ENCODE results near the gene TCERG1. TPM values are rescaled to one million over a fixed set of nuclear protein-coding genes. Genes with fewer than 3 reads are reported as not detected.

Gene TCERG1
- total RNA-seq, 1 donor from 2014 or later: 227 TPM

DNA sequence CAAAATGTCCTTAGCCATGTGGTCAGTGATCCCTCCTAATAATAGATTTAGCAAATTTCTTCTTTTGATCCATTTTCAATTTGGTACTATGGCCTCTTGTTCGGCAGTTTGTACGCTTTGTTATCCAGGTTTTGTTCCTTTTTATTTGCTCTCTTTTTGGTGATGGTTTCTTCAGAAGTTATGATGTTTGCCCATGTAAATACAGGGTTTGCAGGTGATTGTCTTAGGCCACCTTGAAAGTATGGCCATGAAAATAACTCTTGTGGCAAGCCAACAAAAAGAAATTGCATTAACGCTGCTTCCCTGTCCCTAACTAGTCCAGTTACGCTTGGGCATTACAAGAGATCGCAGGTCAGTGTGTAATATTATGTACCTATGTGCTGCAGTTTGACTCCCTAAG is 60.3 kb downstream of the TCERG1 start:
- Mint-ChIP-seq H3K27me3 (ENCODE audit: insufficient read depth, low read depth) (no peaks in the 10 kb centered on the region), H3K9me3 (no peaks in the 10 kb centered on the region), H3K27ac (no peak overlapping the region), H3K4me3 (no peak overlapping the region), H3K4me1 (no peaks in the 10 kb centered on the region), H3K36me3 (peaks cover 50% of the 10 kb centered on the region)
- Histone ChIP-seq H4K20me1 (ENCODE audit: low read depth) (no peaks in the 10 kb centered on the region), H3K9ac (no peak overlapping the region), H3K36me3 (peaks cover 48% of the 10 kb centered on the region), H2AFZ (replicated peaks) (no peak overlapping the region), H3K9me3 (ENCODE audit: low read depth) (no peaks in the 10 kb centered on the region), H3K4me2 (no peak overlapping the region), H3K27me3 (no peaks in the 10 kb centered on the region), H3F3A (ENCODE audit: low read depth) (no peaks in the 10 kb centered on the region), H3K4me3 (no peak overlapping the region), H3K27ac (no peak overlapping the region), H3K79me2 (ENCODE audit: low read depth) (no peaks in the 10 kb centered on the region), H3K4me1 (no peaks in the 10 kb centered on the region)
- DNase-seq (ENCODE audit: low spot score): no peak
- TF ChIP-seq EZH2 (IDR thresholded peaks at IDR 0.05): no peak
- TF ChIP-seq CTCF (IDR thresholded peaks at IDR 0.05): no peak
- no peak for TF ChIP-seq EZH2phosphoT487 (IDR thresholded peaks at IDR 0.05)

- Mint-ChIP-seq H3K27me3 (ENCODE audit: insufficient read depth, low read depth) (no peaks in the 10 kb centered on the region), H3K36me3 (peaks cover 31% of the 10 kb centered on the region), H3K4me3 (no peak overlapping the region), H3K9me3 (no peaks in the 10 kb centered on the region), H3K4me1 (no peaks in the 10 kb centered on the region), H3K27ac (no peak overlapping the region)
- Histone ChIP-seq H3K9me3 (ENCODE audit: low read depth) (no peaks in the 10 kb centered on the region), H3F3A (ENCODE audit: low read depth) (peaks cover 5% of the 10 kb centered on the region), H2AFZ (replicated peaks) (no peak overlapping the region), H3K4me2 (no peak overlapping the region), H3K4me3 (no peak overlapping the region), H3K27me3 (no peaks in the 10 kb centered on the region), H4K20me1 (ENCODE audit: low read depth) (no peaks in the 10 kb centered on the region), H3K9ac (no peak overlapping the region), H3K36me3 (peaks cover 38% of the 10 kb centered on the region), H3K4me1 (no peaks in the 10 kb centered on the region), H3K79me2 (ENCODE audit: low read depth) (no peaks in the 10 kb centered on the region), H3K27ac (no peak overlapping the region)
- DNase-seq (ENCODE audit: low spot score): no peak
- TF ChIP-seq EZH2phosphoT487 (IDR thresholded peaks at IDR 0.05): no peak
- TF ChIP-seq CTCF (IDR thresholded peaks at IDR 0.05): no peak
- TF ChIP-seq EZH2 (IDR thresholded peaks at IDR 0.05): no peak
These were observed 63.5 kb downstream of the TCERG1 start for GRCh38 chr5:146510559-146511125.

- Histone ChIP-seq H3K4me3 (no peak overlapping the region), H3K4me1 (peaks cover 5% of the 10 kb centered on the region), H3K27ac (no peak overlapping the region), H3K27me3 (no peaks in the 10 kb centered on the region), H3K4me2 (no peak overlapping the region), H4K20me1 (ENCODE audit: low read depth) (no peaks in the 10 kb centered on the region), H2AFZ (replicated peaks) (no peak overlapping the region), H3F3A (ENCODE audit: low read depth) (peaks cover 5% of the 10 kb centered on the region), H3K79me2 (ENCODE audit: low read depth) (no peaks in the 10 kb centered on the region), H3K36me3 (peaks cover 22% of the 10 kb centered on the region), H3K9ac (no peak overlapping the region), H3K9me3 (ENCODE audit: low read depth) (no peaks in the 10 kb centered on the region)
- TF ChIP-seq CTCF (IDR thresholded peaks at IDR 0.05): no peak
- TF ChIP-seq EZH2phosphoT487 (IDR thresholded peaks at IDR 0.05): no peak
- Mint-ChIP-seq H3K27me3 (ENCODE audit: insufficient read depth, low read depth) (no peaks in the 10 kb centered on the region), H3K27ac (no peak overlapping the region), H3K4me3 (no peak overlapping the region), H3K36me3 (peaks cover 16% of the 10 kb centered on the region), H3K4me1 (no peaks in the 10 kb centered on the region), H3K9me3 (no peaks in the 10 kb centered on the region)
- DNase-seq (ENCODE audit: low spot score): no peak
These were observed 66.3 kb downstream of the TCERG1 start for GRCh38 chr5:146513462-146513861.
